Spleen (tissue), 11 donors: ENCODE data around the gene COX6A1. TPM values are rescaled to one million over a fixed set of nuclear protein-coding genes. Genes with fewer than 3 reads are reported as not detected.

Source experiments
- DNase-seq: peaks from one replicate; pipeline ENCODE4 v3.0.0-alpha.2; 2020
- H3K27ac ChIP-seq, 8 donors: fragments of 200-600 bp; sonication (generic) in 7 of 8; 1 replicate in 4 of 8; 2 replicates in 4 of 8; pipeline versions ENCODE4 v1.5.0 to v1.8.0; 2016 to 2021; ENCODE audit warnings: inconsistent platforms in 4 of 8, mild to moderate bottlenecking in 4 of 8, moderate library complexity in 1 of 8
- H3K27me3 ChIP-seq, 7 donors: fragments of 200-600 bp; sonication (generic) in 6 of 7; replicated peaks in 1 of 7; 1 replicate in 4 of 7; 2 replicates in 3 of 7; pipeline versions ENCODE4 v1.5.0 to v1.8.0; 2016 to 2021; ENCODE audit warnings: inconsistent platforms in 3 of 7, mild to moderate bottlenecking in 1 of 7
- H3K36me3 ChIP-seq, 6 donors: fragments of 200-600 bp; sonication (generic) in 5 of 6; 1 replicate in 4 of 6; 2 replicates in 2 of 6; pipeline versions ENCODE4 v1.5.0 to v1.8.0; 2016 to 2021; ENCODE audit warnings: inconsistent platforms in 2 of 6
- H3K4me1 ChIP-seq, 6 donors: fragments of 200-600 bp; sonication (generic) in 5 of 6; 1 replicate in 3 of 6; 2 replicates in 3 of 6; pipeline versions ENCODE4 v1.5.0 to v1.8.0; 2016 to 2021; ENCODE audit warnings: inconsistent platforms in 3 of 6
- H3K4me3 ChIP-seq, 8 donors: fragments of 200-600 bp; sonication (generic) in 7 of 8; 1 replicate in 4 of 8; 2 replicates in 4 of 8; pipeline versions ENCODE4 v1.5.0 to v1.8.0; 2016 to 2021; ENCODE audit warnings: inconsistent platforms in 4 of 8, mild to moderate bottlenecking in 4 of 8, moderate library complexity in 2 of 8
- H3K9me3 ChIP-seq, 8 donors: fragments of 200-600 bp; sonication (generic) in 7 of 8; 1 replicate in 4 of 8; 2 replicates in 4 of 8; pipeline versions ENCODE4 v1.5.0 to v1.8.0; 2016 to 2021; ENCODE audit warnings: inconsistent platforms in 4 of 8
- CTCF ChIP-seq, 11 experiments: fragments of 200-600 bp in 7 of 11; fragments of 450-650 bp in 4 of 11; sonication (generic) in 4 of 11; IDR thresholded peaks in 8 of 11; conservative IDR thresholded peaks in 3 of 11; 1 replicate in 7 of 11; 2 replicates in 4 of 11; pipeline versions ENCODE4 v1.4.0 to v1.8.0; 2016 to 2021; ENCODE audit warnings: antibody characterized with exemption in 11 of 11, inconsistent platforms in 4 of 11, mild to moderate bottlenecking in 1 of 11
- POLR2A ChIP-seq, 3 donors: fragments of 450-650 bp; IDR thresholded peaks; one replicate each; pipeline ENCODE4 v1.5.1; 2017; ENCODE audit warnings: antibody characterized with exemption in 3 of 3, mild to moderate bottlenecking in 1 of 3
- POLR2AphosphoS5 ChIP-seq, 3 donors: sonication (generic); formaldehyde crosslinking; IDR thresholded peaks; one replicate each; pipeline ENCODE4 v1.5.1; 2017; ENCODE audit warnings: antibody characterized with exemption in 3 of 3
- WGBS, 5 donors: extraction: QIAGEN DNeasy Blood & Tissue Kit in 3 of 5; methylation state at CpG; one replicate each; pipeline versions ENCODE4 v1.1.5 to v1.1.7; 2013 to 2018; 5-methylcytosine and 5-hydroxymethylcytosine counted together
- intact Hi-C: fragments of 100-400 bp; cut with DNase I; formaldehyde crosslinking; loops from one replicate; pipeline ENCODE4 v1.15.0; 2023; ENCODE audit warnings: low total_unique reads
- polyA plus RNA-seq, 3 donors: library from polyadenylated mRNA; stranded (reverse); fragments of 200-250 nt; gene quantifications; one replicate each; pipeline ENCODE4 v1.2.1, GENCODE V29; 2013
- total RNA-seq, 7 donors: library from RNA; depleted of rRNA in 3 of 7; stranded (reverse); fragments of >200 nt in 3 of 7; fragmentation: NEBNext Ultra II Directional in 4 of 7; extraction: Animal tissue kit (Norgen Biotek cat#: 25700) in 4 of 7; gene quantifications; one replicate each; pipeline versions ENCODE4 v1.1.0 to v1.2.1, GENCODE V29; 2016 to 2021
- donor health status: healthy with polysubstance abuse.
- donor health status: DM: no; HTN: no; CAD: no; lungs with moderate emphysema.
- donor health status: DM: no; HTN: no; CAD: no.
- donor health status: Bipolar disorder and iron deficiency.
- donor health status: healthy.
- donor health status: DM: no; HTN: no; CAD: no.
- donor health status: DM: yes; HTN: yes; CAD: no.

Gene COX6A1
- total and polyA plus RNA-seq, 10 donors = 182 to 551 (median 390) TPM

DNA sequence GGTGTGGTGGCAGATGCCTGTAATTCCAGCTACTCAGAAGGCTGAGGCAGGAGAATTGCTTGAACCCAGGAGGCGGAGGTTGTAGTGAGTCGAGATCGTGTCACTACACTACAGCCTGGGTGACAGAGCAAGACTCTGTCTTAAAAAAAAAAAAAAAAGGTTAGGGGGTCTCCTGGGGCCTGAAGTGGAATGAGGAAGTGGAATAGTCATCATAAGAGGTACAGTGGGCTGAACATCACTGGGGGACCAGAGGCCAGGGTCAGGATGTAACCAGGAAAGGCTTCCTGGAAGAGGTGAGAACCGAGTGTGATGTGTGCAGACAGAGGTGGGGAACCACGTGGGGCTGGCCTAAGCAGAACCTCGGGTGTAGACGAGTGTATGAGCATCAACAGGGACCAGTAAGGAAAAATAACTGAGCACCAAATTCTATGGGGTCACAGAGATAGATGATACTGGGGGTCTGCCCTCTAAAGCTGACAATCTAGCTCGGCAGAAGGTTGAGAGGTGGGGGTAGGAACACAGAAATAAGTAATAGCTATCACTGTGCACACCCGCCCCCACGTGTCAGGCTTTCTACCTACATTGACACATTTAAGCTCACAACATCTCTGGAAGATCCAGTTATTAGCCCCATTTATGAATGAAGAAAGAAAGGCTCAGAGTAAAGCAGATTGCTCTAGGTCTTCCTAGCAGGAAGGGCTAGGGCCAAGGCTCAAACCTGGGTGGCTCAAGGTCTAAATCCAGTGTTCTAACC lies 5.0 kb upstream of the COX6A1 start:
- Histone ChIP-seq H3K27me3 (peaks cover 0 to 51% (median 0%) of the 10 kb centered on the region in 7 donors), H3K4me1 (peaks cover 0 to 13% (median 5%) of the 10 kb centered on the region in 6 donors), H3K27ac (no peak overlapping the region), H3K9me3 (peaks cover 0 to 2% (median 0%) of the 10 kb centered on the region in 8 donors), H3K4me3 (no peak overlapping the region), H3K36me3 (no peaks in the 10 kb centered on the region)
- WGBS, 5 donors = 50 to 59% (median 57%) methylated on average over 10 of the region's 10 CpGs
- intact Hi-C loops = loop anchor here (10.0 kb wide), 1 partner anchor 108 kb away; the partner anchor contains the start of gene PLA2G1B
- TF ChIP-seq POLR2AphosphoS5 (IDR thresholded peaks at IDR 0.05) = no peak
- TF ChIP-seq POLR2A (IDR thresholded peaks at IDR 0.05) = no peak
- TF ChIP-seq CTCF (IDR thresholded peaks at IDR 0.05 in 8 of 11, conservative IDR thresholded peaks at IDR 0.05 in 3 of 11) = no peak
- DNase-seq = no peak

GRCh38 chr12:120438495-120439198 lies 734 bp downstream of the COX6A1 start:
- TF ChIP-seq POLR2A (IDR thresholded peaks at IDR 0.05) = no peak
- 35 to 44% (median 43%) methylated on average over 17 of the region's 17 CpGs for WGBS, 5 donors
- intact Hi-C loops = loop anchor here (10.0 kb wide), 1 partner anchor 114 kb away; the partner anchor contains the start of gene PLA2G1B
- Histone ChIP-seq H3K27ac (peak overlapping the region; percentile 79 to 93 (median 90)), H3K9me3 (no peaks in the 10 kb centered on the region), H3K4me1 (peaks cover 17 to 49% (median 24%) of the 10 kb centered on the region in 6 donors), H3K36me3 (peaks cover 3 to 48% (median 28%) of the 10 kb centered on the region in 6 donors), H3K27me3 (peaks cover 0 to 1% (median 0%) of the 10 kb centered on the region in 7 donors), H3K4me3 (peak overlapping the region; percentile 78 to 98 (median 88))
- DNase-seq = no peak

DNA sequence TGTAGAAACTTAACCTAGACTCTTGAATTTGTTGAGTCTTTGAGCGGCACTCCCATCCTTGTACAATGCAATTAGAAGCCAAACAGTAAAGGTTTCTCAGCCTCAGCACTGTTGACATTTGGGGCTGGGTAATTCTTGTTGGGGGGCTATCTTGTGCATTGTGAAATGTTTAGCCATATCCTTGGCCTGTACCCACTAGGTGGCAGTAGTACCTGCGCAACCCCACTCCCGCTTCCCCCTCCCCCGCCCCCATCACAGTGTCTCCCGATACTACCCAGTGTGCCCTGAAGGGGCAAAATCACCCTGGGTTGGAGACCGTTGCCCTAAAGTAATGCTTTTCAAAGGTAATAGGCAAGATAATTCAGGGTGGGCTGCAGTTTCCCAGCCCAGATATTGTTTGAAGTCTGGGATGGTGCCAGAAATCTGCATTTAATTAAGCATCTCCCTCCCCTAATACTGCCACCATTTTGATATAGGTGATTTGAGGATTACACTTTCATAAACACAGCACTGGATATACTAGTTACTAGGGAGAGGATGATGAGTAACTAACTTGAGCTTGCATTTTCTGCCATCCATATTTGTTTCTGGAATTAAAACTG lies 1.8 kb downstream of the COX6A1 start:
- Histone ChIP-seq H3K27ac (peak overlapping the region in 3 of 8 donors; percentile 27 to 51 (median 33)), H3K27me3 (no peaks in the 10 kb centered on the region), H3K36me3 (peaks cover 3 to 59% (median 37%) of the 10 kb centered on the region in 6 donors), H3K4me3 (peak overlapping the region in 1 of 8 donors; percentile 91), H3K4me1 (peaks cover 20 to 60% (median 27%) of the 10 kb centered on the region in 6 donors), H3K9me3 (no peaks in the 10 kb centered on the region)
- TF ChIP-seq CTCF (IDR thresholded peaks at IDR 0.05 in 8 of 11, conservative IDR thresholded peaks at IDR 0.05 in 3 of 11) = peak in 10 of 11 experiments; percentile 34 to 84 (median 58)
- TF ChIP-seq POLR2AphosphoS5 (IDR thresholded peaks at IDR 0.05) = no peak
- WGBS, 5 donors = 11 to 15% (median 12%) methylated on average over 6 of the region's 6 CpGs
- peak; percentile 77 for DNase-seq
- intact Hi-C loops = loop anchor here (10.0 kb wide), 1 partner anchor 115 kb away; the partner anchor contains the start of gene PLA2G1B

- H3K9me3 ChIP-seq = no peaks in the 10 kb centered on the region
- 86 to 94% (median 88%) methylated on average over 2 of the region's 2 CpGs for WGBS, 5 donors
- H3K4me1 ChIP-seq = peaks cover 32 to 84% (median 48%) of the 10 kb centered on the region in 6 donors
- peaks cover 3 to 65% (median 38%) of the 10 kb centered on the region in 6 donors for H3K36me3 ChIP-seq
- no peak for TF ChIP-seq POLR2A (IDR thresholded peaks at IDR 0.05)
- TF ChIP-seq POLR2AphosphoS5 (IDR thresholded peaks at IDR 0.05) = no peak
- TF ChIP-seq CTCF (IDR thresholded peaks at IDR 0.05 in 8 of 11, conservative IDR thresholded peaks at IDR 0.05 in 3 of 11) = no peak
- H3K27ac ChIP-seq = no peak overlapping the region
- H3K4me3 ChIP-seq = peak overlapping the region in 2 of 8 donors; percentile 85 to 100
- DNase-seq = no peak
- H3K27me3 ChIP-seq = no peaks in the 10 kb centered on the region
- intact Hi-C loops = no loop called here
These were observed 6.8 kb downstream of the COX6A1 start for GRCh38 chr12:120444676-120445075.
